H1 (cell line): Measurements from ENCODE around the gene SETX. TPM values are rescaled to one million over a fixed set of nuclear protein-coding genes. Genes with fewer than 3 reads are reported as not detected.

Experiments
- BACH1 ChIP-seq: IDR thresholded peaks from 2 replicates; pipeline ENCODE4 v1.6.1; 2012; ENCODE audit warnings: low read length, improper control_type of control experiment
- CTCF ChIP-seq, 3 experiments: IDR thresholded peaks; 1 replicate in 2 of 3; 2 replicates in 1 of 3; pipeline versions ENCODE4 v1.5.1 to v1.6.1; 2011; ENCODE audit warnings: low read length in 3 of 3, mild to moderate bottlenecking in 3 of 3, inconsistent platforms in 2 of 3, low read depth in 1 of 3, moderate library complexity in 1 of 3; ENCODE audit not compliant: insufficient read depth in 1 of 3; ENCODE audit errors: control extremely low read depth in 1 of 3
- TCF12 ChIP-seq: IDR thresholded peaks from 2 replicates; pipeline ENCODE4 v1.6.1; 2011; ENCODE audit warnings: low read depth, mild to moderate bottlenecking, low read length
- polyA plus RNA-seq, 7 experiments: library from polyadenylated mRNA; depleted of rRNA in 3 of 7; stranded (reverse) in 5 of 7; unstranded in 2 of 7; fragments of >200 nt in 5 of 7; fragments of 200-250 nt in 2 of 7; gene quantifications; 1 replicate in 5 of 7; 2 replicates in 1 of 7; 4 replicates in 1 of 7; pipeline versions ENCODE4 v1.2.1 to v1.2.3, GENCODE V29; 2011 to 2013; ENCODE audit warnings: missing spikeins in 2 of 7, mixed read lengths in 2 of 7
- total RNA-seq: library from RNA; stranded (reverse); fragmentation: NEBNext Ultra II Directional; extraction: Animal tissue kit (Norgen Biotek cat#: 25700); gene quantifications from 2 replicates; pipeline ENCODE4 v1.2.1, GENCODE V29; 2021

The SETX gene
- total and polyA plus RNA-seq, 2 of the 8 experiments (the other 6 are each of a cell fraction or from before 2014, with no cell fraction given), result 15.1 to 37.9 TPM

GRCh38 chr9:132354637-132355355 is at the start of gene SETX (continued):
- 0 out of 2 replicates have a peak, but pooled peaks have one; percentile 42 for TF ChIP-seq BACH1
- no peak for TF ChIP-seq TCF12
- TF ChIP-seq CTCF (IDR thresholded peaks at IDR 0.05; ENCODE audit: control extremely low read depth in 1 of 3, insufficient read depth in 1 of 3, low read depth in 1 of 3, low read length in 3 of 3), result no peak
